ENCODE measurements around the gene LPAR1.

GRCh38 chr9:110986529-110986928, 51.7 kb downstream of the LPAR1 start:
- no peak for TF ChIP-seq CTCF (IDR thresholded peaks at IDR 0.05; ENCODE audit: insufficient read depth, low read length)
- TF ChIP-seq REST (IDR thresholded peaks at IDR 0.05; ENCODE audit: insufficient replicate concordance, low read depth): no peak
- TF ChIP-seq POLR2AphosphoS5 (IDR thresholded peaks at IDR 0.05; ENCODE audit: low read depth): no peak
- no peak for TF ChIP-seq GABPA (IDR thresholded peaks at IDR 0.05; ENCODE audit: low read depth)
